ENCODE results near the gene BCL2L2.

DNA sequence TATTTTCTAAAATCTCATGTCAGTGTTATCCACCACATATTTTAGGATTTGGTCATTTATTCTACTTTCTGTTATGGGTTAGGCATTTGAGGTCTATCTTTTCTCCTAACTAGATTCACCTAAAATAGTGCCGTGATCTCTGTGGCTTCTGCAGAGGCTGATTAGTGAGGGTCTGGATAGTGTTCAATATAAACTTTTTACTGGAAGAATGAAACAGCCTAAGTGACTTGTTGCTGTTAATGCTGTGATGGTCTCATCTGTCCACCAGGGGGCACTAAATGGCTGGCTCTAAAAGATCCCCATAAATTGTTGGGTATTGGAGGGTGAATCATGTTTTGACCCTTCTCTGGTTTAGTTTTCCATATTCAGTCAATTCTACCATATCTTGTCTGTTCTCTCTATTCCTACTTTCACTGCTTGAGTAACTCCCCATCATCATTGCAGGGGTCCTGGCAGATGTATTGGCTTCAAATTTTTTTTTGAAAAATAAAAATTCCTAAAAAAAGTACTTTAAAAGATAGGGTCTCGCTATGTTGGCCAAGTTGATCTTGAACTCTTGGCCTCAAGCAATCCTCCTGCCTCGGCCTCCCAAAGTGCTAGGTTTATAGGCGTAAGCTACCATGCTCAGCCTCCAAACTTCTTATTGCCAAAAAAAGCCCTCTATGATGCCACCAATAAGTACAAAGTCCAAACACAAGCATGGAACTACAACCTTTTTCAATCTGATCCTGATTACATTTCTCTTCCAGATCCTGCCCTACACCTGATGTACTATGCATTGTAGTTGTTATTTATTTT, 21.5 kb downstream of the BCL2L2 start:
- TF ChIP-seq, protein P1, sequence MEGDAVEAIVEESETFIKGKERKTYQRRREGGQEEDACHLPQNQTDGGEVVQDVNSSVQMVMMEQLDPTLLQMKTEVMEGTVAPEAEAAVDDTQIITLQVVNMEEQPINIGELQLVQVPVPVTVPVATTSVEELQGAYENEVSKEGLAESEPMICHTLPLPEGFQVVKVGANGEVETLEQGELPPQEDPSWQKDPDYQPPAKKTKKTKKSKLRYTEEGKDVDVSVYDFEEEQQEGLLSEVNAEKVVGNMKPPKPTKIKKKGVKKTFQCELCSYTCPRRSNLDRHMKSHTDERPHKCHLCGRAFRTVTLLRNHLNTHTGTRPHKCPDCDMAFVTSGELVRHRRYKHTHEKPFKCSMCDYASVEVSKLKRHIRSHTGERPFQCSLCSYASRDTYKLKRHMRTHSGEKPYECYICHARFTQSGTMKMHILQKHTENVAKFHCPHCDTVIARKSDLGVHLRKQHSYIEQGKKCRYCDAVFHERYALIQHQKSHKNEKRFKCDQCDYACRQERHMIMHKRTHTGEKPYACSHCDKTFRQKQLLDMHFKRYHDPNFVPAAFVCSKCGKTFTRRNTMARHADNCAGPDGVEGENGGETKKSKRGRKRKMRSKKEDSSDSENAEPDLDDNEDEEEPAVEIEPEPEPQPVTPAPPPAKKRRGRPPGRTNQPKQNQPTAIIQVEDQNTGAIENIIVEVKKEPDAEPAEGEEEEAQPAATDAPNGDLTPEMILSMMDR (IDR thresholded peaks at IDR 0.05): peak; percentile 71 to 91 (median 77)
- no peak for TF ChIP-seq POLR2A (IDR thresholded peaks at IDR 0.05)

Data from tibial nerve (tissue), 3 donors.